ENCODE results near the gene PTTG1IP. TPM values are rescaled to one million over a fixed set of nuclear protein-coding genes. Genes with fewer than 3 reads are reported as not detected.

Gene PTTG1IP
- total and polyA plus RNA-seq, 2 of the 13 experiments (the other 11 are each of a cell fraction or from before 2014, with no cell fraction given), result 161 to 700 TPM

- Histone ChIP-seq H3K4me3 (replicated peaks in 1 of 3; ENCODE audit: insufficient read depth in 1 of 3, low read depth in 2 of 3, low read length in 3 of 3) (no peak overlapping the region), H3K27me3 (ENCODE audit: control insufficient read depth in 1 of 2, insufficient read depth in 2 of 2, low read length in 2 of 2) (0 out of 5 replicates have a peak, but pooled peaks cover 0 to 2% of the 10 kb centered on the region in 2 experiments), H3K36me3 (replicated peaks in 1 of 2; ENCODE audit: control insufficient read depth in 1 of 2, insufficient read depth in 2 of 2, low read length in 2 of 2) (no peaks in the 10 kb centered on the region; a peak in 1 of 5 replicates), H3K9me3 (ENCODE audit: low read length) (no peaks in the 10 kb centered on the region), H3K27ac (ENCODE audit: extremely low read length, insufficient read depth, low read length) (no peak overlapping the region), H4K20me1 (ENCODE audit: insufficient read depth, low read length) (no peaks in the 10 kb centered on the region), H3K9ac (ENCODE audit: insufficient read depth, low read depth, low read length) (no peak overlapping the region), H3K4me1 (ENCODE audit: insufficient read depth, low read length) (peaks cover 72% of the 10 kb centered on the region), H3K79me2 (ENCODE audit: insufficient read depth, low read length) (no peaks in the 10 kb centered on the region), H2AFZ (ENCODE audit: low read length) (no peak overlapping the region), H3K4me2 (ENCODE audit: low read depth, low read length) (no peak overlapping the region)
- DNase-seq (ENCODE audit: low spot score) (no peak), ATAC-seq (no peak), FAIRE-seq (no peak)
- POLR2A ChIA-PET, result interaction anchor here (1.4 kb wide), 1 partner anchor 15 kb away, joined by 5 read pairs; the partner anchor contains the start of gene PTTG1IP
- intact Hi-C loops (cut with micrococcal nuclease; ENCODE audit: unreplicated experiment), result no loop called here
- no peak for TF ChIP-seq TEAD3 (CRISPR knock-in tag; optimal IDR thresholded peaks at IDR 0.05; ENCODE audit: borderline replicate concordance)
- no peak for TF ChIP-seq ZNF558 (CRISPR knock-in tag; IDR thresholded peaks at IDR 0.05; ENCODE audit: borderline replicate concordance)
- no peak for TF ChIP-seq RFX3 (CRISPR knock-in tag; IDR thresholded peaks at IDR 0.05)
- TF ChIP-seq JUNB (CRISPR knock-in tag; IDR thresholded peaks at IDR 0.05; ENCODE audit: borderline replicate concordance), result no peak
- TF ChIP-seq ZNF770 (CRISPR knock-in tag; IDR thresholded peaks at IDR 0.05), result no peak
- TF ChIP-seq HOXA3 (CRISPR knock-in tag; IDR thresholded peaks at IDR 0.05), result 0 out of 2 replicates have a peak, but pooled peaks have one; percentile 12
- TF ChIP-seq ZNF598 (CRISPR knock-in tag; IDR thresholded peaks at IDR 0.05; ENCODE audit: borderline replicate concordance), result no peak
- no peak for TF ChIP-seq SP5 (CRISPR knock-in tag; IDR thresholded peaks at IDR 0.05; ENCODE audit: borderline replicate concordance, low read depth)
- TF ChIP-seq, protein P1, sequence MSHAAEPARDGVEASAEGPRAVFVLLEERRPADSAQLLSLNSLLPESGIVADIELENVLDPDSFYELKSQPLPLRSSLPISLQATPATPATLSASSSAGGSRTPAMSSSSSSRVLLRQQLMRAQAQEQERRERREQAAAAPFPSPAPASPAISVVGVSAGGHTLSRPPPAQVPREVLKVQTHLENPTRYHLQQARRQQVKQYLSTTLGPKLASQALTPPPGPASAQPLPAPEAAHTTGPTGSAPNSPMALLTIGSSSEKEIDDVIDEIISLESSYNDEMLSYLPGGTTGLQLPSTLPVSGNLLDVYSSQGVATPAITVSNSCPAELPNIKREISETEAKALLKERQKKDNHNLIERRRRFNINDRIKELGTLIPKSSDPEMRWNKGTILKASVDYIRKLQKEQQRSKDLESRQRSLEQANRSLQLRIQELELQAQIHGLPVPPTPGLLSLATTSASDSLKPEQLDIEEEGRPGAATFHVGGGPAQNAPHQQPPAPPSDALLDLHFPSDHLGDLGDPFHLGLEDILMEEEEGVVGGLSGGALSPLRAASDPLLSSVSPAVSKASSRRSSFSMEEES (CRISPR knock-in tag; IDR thresholded peaks at IDR 0.05), result no peak
- no peak for TF ChIP-seq IKZF5 (CRISPR knock-in tag; IDR thresholded peaks at IDR 0.05)
- no peak for TF ChIP-seq ETV5 (CRISPR knock-in tag; IDR thresholded peaks at IDR 0.05; ENCODE audit: borderline replicate concordance)
- TF ChIP-seq EED (CRISPR knock-in tag; IDR thresholded peaks at IDR 0.05), result no peak
- peak; percentile 80 for TF ChIP-seq HNRNPL (IDR thresholded peaks at IDR 0.05; ENCODE audit: low read depth, low read length)
- no peak for TF ChIP-seq ZBTB20 (CRISPR knock-in tag; IDR thresholded peaks at IDR 0.05; ENCODE audit: borderline replicate concordance, low read depth)
- no peak for TF ChIP-seq ZNF275 (CRISPR knock-in tag; IDR thresholded peaks at IDR 0.05; ENCODE audit: borderline replicate concordance)
- WGBS (ENCODE audit: low lambda C conversion rate), result 97% methylated on average over 25 of the region's 64 CpGs
- in situ Hi-C loops (cut with HindIII; ENCODE audit: extremely low pct_ligation_motif_present, low pct_unique_long_range_greater_than_20kb), result no loop called here
- no TSS peak for BruUV-seq (replicated peaks)
- CTCF ChIA-PET (ENCODE audit: low intra/inter-chr PET ratio, low total read pairs), result no interaction called here
Observed at GRCh38 chr21:44888581-44889550, 15.4 kb upstream of the PTTG1IP start.

Measured in HepG2 (cell line).